Effector CD4-positive, alpha-beta T cell (primary cell): ENCODE results near the gene UBE2E2.
"Not testable (repeated sequence)": the region's sequence is repeated elsewhere in the genome, so short reads cannot be mapped to it uniquely, and the experiment has no call there.

Experiments used
- DNase-seq: peaks from one replicate; pipeline ENCODE4 v3.0.0-alpha.2; 2020

Gene UBE2E2

GRCh38 chr3:23333633-23334032 is 130.5 kb downstream of the UBE2E2 start:
- no peak for DNase-seq

GRCh38 chr3:23336853-23337252 is 133.7 kb downstream of the UBE2E2 start:
- DNase-seq: not testable (repeated sequence)

- no peak for DNase-seq
These were observed 138.2 kb downstream of the UBE2E2 start for GRCh38 chr3:23341147-23341838.

- no peak for DNase-seq
These were observed 139.2 kb downstream of the UBE2E2 start for GRCh38 chr3:23342343-23342742.

- DNase-seq: no peak
These were observed 140.4 kb downstream of the UBE2E2 start for GRCh38 chr3:23343509-23343908.

GRCh38 chr3:23344886-23345285 is 141.8 kb downstream of the UBE2E2 start:
- no peak for DNase-seq

- DNase-seq: not testable (repeated sequence)
These were observed 146.3 kb downstream of the UBE2E2 start for GRCh38 chr3:23349444-23349843.

GRCh38 chr3:23356169-23356568 is 153.0 kb downstream of the UBE2E2 start:
- no peak for DNase-seq

- DNase-seq: no peak
These were observed 153.8 kb downstream of the UBE2E2 start for GRCh38 chr3:23356923-23357322.

GRCh38 chr3:23359116-23359515 is 156.0 kb downstream of the UBE2E2 start:
- DNase-seq: no peak

- no peak for DNase-seq
These were observed 161.9 kb downstream of the UBE2E2 start for GRCh38 chr3:23365066-23365465.

GRCh38 chr3:23368731-23369130 is 165.6 kb downstream of the UBE2E2 start:
- DNase-seq: no peak

- DNase-seq: no peak
These were observed 169.2 kb downstream of the UBE2E2 start for GRCh38 chr3:23372285-23372684.

- no peak for DNase-seq
These were observed 173.6 kb downstream of the UBE2E2 start for GRCh38 chr3:23376516-23377248.

- DNase-seq: no peak
These were observed 175.0 kb downstream of the UBE2E2 start for GRCh38 chr3:23377928-23378672.

GRCh38 chr3:23383875-23384274 is 180.7 kb downstream of the UBE2E2 start:
- DNase-seq: no peak

GRCh38 chr3:23385327-23385726 is 182.2 kb downstream of the UBE2E2 start:
- no peak for DNase-seq

GRCh38 chr3:23387286-23387918 is 184.3 kb downstream of the UBE2E2 start:
- DNase-seq: no peak

GRCh38 chr3:23389089-23389488 is 186.0 kb downstream of the UBE2E2 start:
- DNase-seq: no peak

GRCh38 chr3:23389686-23390085 is 186.6 kb downstream of the UBE2E2 start:
- DNase-seq: no peak

- DNase-seq: no peak
These were observed 187.3 kb downstream of the UBE2E2 start for GRCh38 chr3:23390446-23390845.

GRCh38 chr3:23390989-23391553 is 187.9 kb downstream of the UBE2E2 start:
- no peak for DNase-seq

- no peak for DNase-seq
These were observed 192.0 kb downstream of the UBE2E2 start for GRCh38 chr3:23395115-23395514.
